Vein endothelial cell (primary cell): ENCODE data around the gene NDUFS3. TPM values are rescaled to one million over a fixed set of nuclear protein-coding genes. Genes with fewer than 3 reads are reported as not detected.

Experiments
- small RNA-seq: library from RNA; depleted of rRNA; stranded (forward); fragments of <200 nt; gene quantifications from one replicate; pipeline ENCODE3, GENCODE V24; 2012
- total RNA-seq: library from RNA; depleted of rRNA; stranded (reverse); fragments of >200 nt; gene quantifications from 2 replicates; pipeline ENCODE4 v1.2.3, GENCODE V29; 2012

NDUFS3 gene
- total RNA-seq, result 54.5 and 63.2 TPM in 2 replicates

GRCh38 chr11:47578524-47579494, at the start of gene NDUFS3, which contains the start of gene KBTBD4:
NDUFS3 (plus strand) TSS chr11:47579074; CDS start chr11:47579092, 18 bp downstream.
KBTBD4 (minus strand) TSS chr11:47578970; CDS start chr11:47578951, 19 bp downstream.

DNA sequence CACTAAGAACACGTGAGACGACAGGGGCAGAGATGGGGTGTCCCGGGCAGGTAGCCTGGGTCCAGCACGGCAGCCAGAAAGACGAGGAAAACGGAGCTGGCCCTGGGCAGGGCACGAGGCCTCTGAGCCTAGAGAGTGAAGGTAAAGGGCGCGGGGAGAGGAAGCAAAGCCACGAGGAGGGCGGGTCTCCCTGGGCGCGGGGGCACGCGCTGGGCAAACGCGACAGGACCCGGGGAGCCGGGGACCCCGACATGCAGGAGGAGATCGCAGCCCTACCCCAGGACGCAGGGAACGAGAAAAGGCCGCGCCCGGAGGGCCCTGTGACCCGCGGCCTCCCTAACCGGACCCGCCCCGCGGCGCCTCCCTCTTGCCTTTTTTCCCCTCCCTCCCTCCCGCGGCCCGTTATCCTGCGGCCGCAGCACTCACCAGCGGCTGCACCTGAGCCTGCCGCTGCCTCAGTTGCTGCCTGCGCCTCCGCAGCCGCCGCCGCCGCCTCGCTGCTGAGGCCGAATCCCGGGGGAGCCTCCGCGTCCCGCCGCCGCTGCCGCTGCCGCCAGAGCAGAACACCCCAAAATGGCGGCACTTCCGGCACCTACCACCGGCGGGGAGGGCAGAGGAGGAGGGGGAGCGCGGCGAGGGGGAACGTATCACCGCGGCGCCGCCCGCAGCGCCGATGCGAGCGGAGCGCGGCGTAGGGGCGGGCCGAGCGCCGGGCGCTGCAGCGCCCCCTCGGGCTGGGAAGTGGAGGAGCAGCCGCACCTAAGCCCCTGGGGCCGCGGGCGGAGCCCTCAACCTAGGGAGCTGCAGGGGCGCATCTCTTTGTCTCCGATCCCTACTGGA, 26.1 kb upstream of the NDUFS3 start, which contains the start of gene CELF1:
TSS of gene CELF1 (minus strand) at position 567 of the 840 bp plus-strand sequence. CDS start 53,609 bp downstream, outside the sequence.

GRCh38 chr11:47565340-47566148, 13.3 kb upstream of the NDUFS3 start, which contains the start of gene PTPMT1:
PTPMT1 (plus strand) TSS chr11:47565599; CDS start chr11:47565623, 24 bp downstream.

GRCh38 chr11:47586098-47586855, 7.4 kb downstream of the NDUFS3 start, which contains the start of gene FAM180B:
FAM180B (plus strand) TSS chr11:47586678; CDS start chr11:47586769, 91 bp downstream.

DNA sequence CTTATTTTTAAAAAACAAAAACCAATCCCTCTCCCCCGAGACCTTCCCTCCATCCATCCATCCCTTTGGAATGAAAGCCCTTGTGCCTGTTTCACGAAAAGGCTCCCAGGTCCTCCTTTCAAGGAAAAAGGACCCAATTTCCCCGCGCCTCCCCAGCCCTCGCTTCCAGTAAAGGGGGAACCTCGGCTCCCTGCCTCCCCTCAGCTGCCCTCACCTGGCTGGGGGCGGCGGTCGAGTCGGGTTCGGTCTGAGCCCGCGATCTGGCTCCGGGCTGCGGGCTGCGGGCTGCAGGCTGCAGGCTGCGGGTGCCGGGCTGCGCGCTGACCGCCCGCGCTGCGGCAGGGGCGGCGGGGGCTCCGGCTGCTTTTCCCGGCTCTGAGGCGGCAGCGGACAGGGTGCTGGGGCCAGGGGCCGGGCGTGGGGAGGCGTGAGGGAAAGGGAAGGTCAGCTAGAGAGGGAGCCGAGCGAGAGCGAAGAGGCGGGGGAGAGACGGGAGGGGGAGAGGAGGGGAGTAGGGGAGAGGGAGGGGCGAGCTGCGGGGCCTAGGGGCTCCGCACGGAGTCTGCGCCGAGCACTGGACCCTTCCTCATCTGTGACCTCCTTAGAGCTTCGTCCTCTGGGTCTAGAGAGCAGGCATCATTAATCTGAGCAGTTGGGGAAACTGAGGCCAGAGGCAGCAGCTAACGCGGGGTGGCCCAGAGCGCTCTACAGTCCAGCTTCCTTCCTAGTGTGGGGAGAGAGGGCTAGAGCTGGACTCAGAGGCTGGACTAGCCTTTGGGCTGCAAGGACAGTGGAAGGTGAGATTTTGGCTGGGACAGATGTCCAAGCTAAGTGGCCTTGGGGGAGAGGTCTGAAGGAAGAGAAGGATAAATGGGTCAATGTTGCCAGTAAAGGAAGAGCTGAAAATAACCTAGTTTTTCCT, 15.3 kb downstream of the NDUFS3 start, which contains the start of gene C1QTNF4:
TSS of gene C1QTNF4 (minus strand) at position 478 of the 922 bp plus-strand sequence. CDS start 3,601 bp downstream, outside the sequence.

Small RNA genes lying within 50 kb of the gene (small RNA-seq; reads per million reads assigned to genes)
- 0.13 reads per million for gene RN7SL652P
- not detected for gene RNU5E-10P

Other genes with a start within 250 kb of the NDUFS3 start
- not detected in 2 replicates for gene MYBPC3, start 226.4 kb upstream of the NDUFS3 start, total RNA-seq
- under 0.01 TPM in 1 of 2 replicates, not detected in the other for gene SPI1, start 200.5 kb upstream of the NDUFS3 start, total RNA-seq
- 63.6 and 80.4 TPM in 2 replicates for gene SLC39A13, start 170.5 kb upstream of the NDUFS3 start, total RNA-seq
- 160 and 189 TPM in 2 replicates for gene PSMC3, start 152.6 kb upstream of the NDUFS3 start, total RNA-seq
- 0.29 and 0.33 TPM in 2 replicates for gene RAPSN, start 129.9 kb upstream of the NDUFS3 start, total RNA-seq
- gene CELF1, start 25.9 kb upstream of the NDUFS3 start, total RNA-seq, result 118 and 119 TPM in 2 replicates
- gene PTPMT1, start 13.5 kb upstream of the NDUFS3 start, total RNA-seq, result 60.3 and 73.8 TPM in 2 replicates
- 27.4 and 29.6 TPM in 2 replicates for gene KBTBD4, start 104 bp upstream of the NDUFS3 start, total RNA-seq
- not detected in 2 replicates for gene FAM180B, start 7.6 kb downstream of the NDUFS3 start, total RNA-seq
- 0.10 and 0.33 TPM in 2 replicates for gene C1QTNF4, start 15.3 kb downstream of the NDUFS3 start, total RNA-seq
- 59.4 and 100 TPM in 2 replicates for gene MTCH2, start 63.5 kb downstream of the NDUFS3 start, total RNA-seq
- gene AGBL2, start 136.3 kb downstream of the NDUFS3 start, total RNA-seq, result 0.10 and 3.6 TPM in 2 replicates
- 90.2 and 118 TPM in 2 replicates for gene FNBP4, start 188.3 kb downstream of the NDUFS3 start, total RNA-seq